CD4-positive, alpha-beta T cell treated with Interleukin-15 for 4 hours (primary cell): ENCODE results near the gene L3MBTL1.

Source experiments
- DNase-seq: peaks from one replicate; pipeline ENCODE4 v3.0.0-alpha.2; 2020; ENCODE audit warnings: low spot score

Gene L3MBTL1

GRCh38 chr20:43590036-43590391, 82.5 kb downstream of the L3MBTL1 start:
- DNase-seq = no peak

- peak; percentile 86 for DNase-seq
Measured at GRCh38 chr20:43590392-43591303, 83.2 kb downstream of the L3MBTL1 start, which contains the start of gene IFT52. TSS of gene IFT52 (plus strand) at chr20:43590937. CDS start at chr20:43594699, 3,762 bp downstream.
